Metanephros (tissue), 2 donors: ENCODE measurements around the gene SFTA2. TPM values are rescaled to one million over a fixed set of nuclear protein-coding genes. Genes with fewer than 3 reads are reported as not detected.

Source experiments
- small RNA-seq: library from RNA; depleted of rRNA; stranded (forward); fragments of <200 nt; gene quantifications from one replicate; pipeline ENCODE3, GENCODE V24; 2014; ENCODE audit warnings: low replicate concordance
- total RNA-seq: library from RNA; depleted of rRNA; stranded (reverse); fragments of >200 nt; gene quantifications from one replicate; pipeline ENCODE4 v1.2.3, GENCODE V29; 2014

The SFTA2 gene
- not detected for total RNA-seq

DNA sequence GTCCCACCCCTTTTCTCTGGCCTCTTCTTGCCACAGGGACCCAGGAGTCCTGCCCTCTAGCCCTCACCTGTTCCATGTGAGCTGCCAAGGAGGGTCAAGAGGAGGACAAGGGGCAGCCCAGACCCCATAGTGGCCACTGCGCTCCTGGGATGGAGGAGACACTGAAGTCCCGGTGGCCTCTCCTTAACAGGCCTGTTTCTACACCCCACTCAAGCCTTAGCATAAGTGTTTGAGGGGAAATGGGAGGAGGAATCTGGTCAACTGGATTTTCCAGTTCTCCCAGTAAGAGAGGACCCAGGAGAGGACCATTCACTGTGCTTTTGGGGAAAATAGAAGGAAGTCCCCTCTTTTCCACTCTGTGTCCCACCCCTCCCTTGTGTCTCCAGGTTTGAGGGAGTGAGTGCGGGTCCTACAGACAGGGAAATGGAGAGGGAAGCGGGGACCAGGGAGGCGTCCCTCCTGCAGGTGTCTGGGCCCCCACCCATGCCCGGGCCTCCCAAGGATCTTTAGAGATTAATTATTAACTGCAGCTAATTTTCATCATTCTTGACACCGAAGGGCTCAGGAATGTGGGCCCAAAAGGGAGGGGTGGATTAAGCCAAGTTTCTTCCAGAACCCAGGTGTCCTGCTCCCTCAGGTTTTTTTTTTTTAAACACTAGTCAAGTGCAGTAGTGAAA, at the start of gene SFTA2:
TSS of gene SFTA2 (minus strand) at position 202 of the 677 bp plus-strand sequence. CDS start at position 128, 74 bp downstream.

DNA sequence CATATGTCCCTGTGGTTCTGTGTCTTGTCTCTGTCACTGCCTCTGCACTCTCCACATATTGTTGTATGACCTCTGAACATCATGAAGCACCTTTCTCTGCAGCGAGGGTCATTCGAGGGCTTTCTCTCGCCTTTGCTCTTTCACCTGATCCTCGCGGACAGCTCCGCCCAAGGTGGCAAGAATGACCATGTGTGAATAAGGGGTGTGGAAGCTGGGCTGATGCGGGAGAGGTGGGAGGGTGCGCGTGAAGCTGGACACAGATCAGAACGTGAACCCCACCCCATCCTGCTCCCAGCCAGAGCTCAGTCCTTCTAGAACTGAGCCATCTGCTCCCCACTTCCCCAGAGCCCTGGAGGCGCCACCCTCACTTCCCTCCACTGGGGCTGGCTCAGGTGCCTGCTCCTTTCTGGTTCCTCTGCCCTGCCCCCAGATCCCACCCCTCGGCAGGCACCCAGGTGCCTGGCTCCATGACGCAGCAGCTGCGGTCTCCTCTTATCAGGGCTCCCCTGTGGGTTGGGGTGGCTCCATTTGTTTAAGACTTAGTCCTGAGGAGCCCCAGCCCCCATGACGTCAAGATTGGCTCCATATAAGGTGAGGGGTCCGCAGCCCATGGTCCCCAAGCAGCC, 8.5 kb upstream of the SFTA2 start, which contains the start of gene MUCL3:
TSS of gene MUCL3 (plus strand) at position 613 of the 626 bp plus-strand sequence. CDS start 27 bp downstream, outside the sequence.

DNA sequence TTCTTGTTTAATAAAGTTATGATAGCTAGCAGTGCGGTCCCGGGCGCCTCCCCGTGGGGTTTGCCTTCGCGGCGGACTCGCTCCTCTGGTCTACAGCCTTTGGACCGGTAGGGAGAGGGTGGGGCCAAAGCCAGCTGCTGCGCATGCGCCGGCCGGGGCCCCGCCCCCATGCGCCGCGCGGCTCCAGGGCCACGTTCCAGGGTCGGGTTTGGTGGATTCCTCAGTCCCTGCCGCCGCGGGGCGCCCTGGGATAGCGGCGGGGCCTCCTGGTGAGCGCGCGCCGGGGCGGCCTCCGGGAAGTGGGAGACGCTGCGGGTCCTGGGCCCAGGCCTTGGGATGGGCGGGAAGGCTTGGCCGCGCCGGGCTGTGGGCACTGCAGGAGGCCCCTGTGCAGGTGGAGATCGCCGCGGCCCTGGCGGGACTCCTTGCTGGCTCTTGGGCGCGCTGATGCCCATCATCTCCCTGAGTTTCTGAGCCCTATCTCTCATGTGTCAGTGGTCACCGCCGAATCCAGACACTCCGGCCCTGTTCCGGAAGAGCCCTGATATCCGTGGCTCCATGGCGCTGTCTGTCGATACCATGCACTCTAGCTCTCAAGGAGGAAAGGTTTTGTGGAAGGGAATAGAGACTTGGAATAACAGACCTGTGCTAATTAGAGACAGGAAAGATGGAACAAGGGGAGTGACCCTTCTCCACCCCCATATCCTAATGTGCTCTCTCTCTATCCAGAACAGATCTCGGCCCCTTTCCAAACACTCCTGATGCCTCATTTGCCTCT, 17.7 kb downstream of the SFTA2 start, which contains the start of gene VARS2:
TSS of gene VARS2 (plus strand) at position 163 of the 778 bp plus-strand sequence. CDS start at position 762, 599 bp downstream.

DNA sequence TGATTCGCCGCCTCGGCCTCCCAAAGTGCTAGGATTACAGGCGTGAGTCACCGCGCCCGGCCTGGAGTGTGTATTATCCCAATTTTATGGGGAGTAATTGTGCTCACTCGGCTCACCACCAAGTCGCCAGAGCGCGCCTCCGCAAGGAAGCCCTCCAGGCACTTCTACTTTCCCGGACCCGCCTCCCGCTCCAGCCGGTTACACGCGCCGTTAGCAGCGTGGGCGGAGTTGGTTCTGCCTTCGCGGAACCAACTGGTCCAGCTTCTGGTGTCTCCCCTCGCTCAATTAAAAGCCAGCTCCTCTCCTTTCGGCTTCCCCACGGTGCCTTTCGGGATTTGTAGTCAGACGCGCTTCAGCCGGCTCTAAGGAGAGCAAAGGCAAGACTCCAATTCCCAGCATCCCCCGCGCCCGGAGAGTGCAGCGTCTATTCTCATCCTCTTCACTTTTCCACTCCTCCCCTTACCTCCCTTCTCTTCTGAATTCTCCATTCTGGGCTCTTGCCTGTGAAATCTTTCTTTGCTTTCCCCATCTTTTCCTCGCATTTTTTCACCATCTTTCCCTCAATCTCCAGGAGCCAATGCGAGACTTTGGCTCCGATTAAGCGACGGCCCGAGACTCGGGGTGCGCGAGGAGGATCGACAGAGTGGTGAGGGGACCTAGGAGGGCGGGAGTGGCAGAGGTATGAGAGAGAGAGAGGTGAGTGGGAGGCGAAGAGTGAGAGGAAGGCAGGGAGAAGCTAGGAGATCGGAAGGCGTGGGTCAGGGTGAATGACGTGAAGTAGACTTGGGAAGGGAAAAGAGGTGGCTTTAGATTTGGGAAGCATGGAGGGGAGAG, 24.0 kb downstream of the SFTA2 start, which contains the start of gene GTF2H4:
TSS of gene GTF2H4 (plus strand) at position 450 of the 834 bp plus-strand sequence.

DNA sequence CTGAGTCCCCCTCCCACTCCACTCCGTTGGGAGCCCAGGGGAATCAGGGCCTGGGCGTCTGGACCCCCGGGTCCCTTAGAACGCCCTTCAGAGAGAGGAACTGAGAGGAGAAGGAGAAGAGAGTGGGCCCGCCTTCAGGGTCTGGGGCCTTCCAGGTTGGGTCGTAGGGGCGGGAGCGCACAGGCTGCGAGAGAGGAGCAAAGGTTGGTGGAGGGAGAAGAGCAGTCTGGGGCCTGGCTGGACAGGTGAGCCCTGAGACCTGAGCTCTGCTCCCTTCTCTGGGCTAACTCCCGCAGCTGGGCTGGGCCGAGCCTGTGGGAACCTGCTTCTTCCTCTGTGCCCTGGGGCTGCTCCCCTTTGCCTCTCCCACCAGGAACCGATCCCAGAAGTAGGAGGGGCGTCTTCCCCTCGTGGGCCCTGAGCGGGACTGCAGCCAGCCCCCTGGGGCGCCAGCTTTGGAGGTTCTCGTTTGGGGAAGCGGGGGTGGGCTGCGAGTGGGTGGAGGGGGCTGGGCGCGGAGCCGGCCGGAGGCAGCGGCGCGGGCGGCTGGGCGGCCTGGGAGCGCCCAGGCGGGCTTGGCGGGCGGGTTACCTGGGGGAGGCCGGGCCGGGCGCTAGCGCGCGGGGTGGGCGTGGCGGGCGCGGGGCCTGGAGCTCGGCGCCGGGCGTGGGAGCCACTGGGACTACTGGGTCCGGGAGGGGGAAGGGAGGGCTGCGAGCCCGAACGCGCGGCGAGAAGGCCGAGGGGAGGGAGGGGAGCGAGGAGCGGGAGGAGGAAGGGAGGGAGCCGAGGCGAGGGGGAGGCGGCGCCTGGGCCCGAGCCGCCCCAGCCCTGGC, 48.1 kb downstream of the SFTA2 start, which contains the start of gene DDR1:
TSS of gene DDR1 (plus strand) at position 835 of the 836 bp plus-strand sequence. CDS start 4,211 bp downstream, outside the sequence.

Small RNA genes lying within 50 kb of the gene (small RNA-seq; reads per million reads assigned to genes)
- gene RF00019: not detected

Other genes with a start within 250 kb of the SFTA2 start
- 30.1 TPM for gene PPP1R18, start 245.5 kb downstream of the SFTA2 start, total RNA-seq
- gene NRM, start 241.2 kb downstream of the SFTA2 start, total RNA-seq: 7.1 TPM
- 15.9 TPM for gene MDC1, start 214.9 kb downstream of the SFTA2 start, total RNA-seq
- 468 TPM for gene TUBB, start 211.8 kb downstream of the SFTA2 start, total RNA-seq
- gene FLOT1, start 189.5 kb downstream of the SFTA2 start, total RNA-seq: 60.8 TPM
- 13.2 TPM for gene IER3, start 187.6 kb downstream of the SFTA2 start, total RNA-seq
- 141 TPM for gene DDR1, start 47.7 kb downstream of the SFTA2 start, total RNA-seq
- gene GTF2H4, start 24.0 kb downstream of the SFTA2 start, total RNA-seq: 48.3 TPM
- gene VARS2, start 17.9 kb downstream of the SFTA2 start, total RNA-seq: 26.7 TPM
- gene MUCL3, start 8.8 kb upstream of the SFTA2 start, total RNA-seq: not detected
- gene MUC21, start 51.5 kb upstream of the SFTA2 start, total RNA-seq: not detected
- gene MUC22, start 78.3 kb upstream of the SFTA2 start, total RNA-seq: not detected
- gene C6orf15, start 180.4 kb upstream of the SFTA2 start, total RNA-seq: not detected
- 0.06 TPM for gene PSORS1C1, start 182.6 kb upstream of the SFTA2 start, total RNA-seq
- gene CDSN, start 188.3 kb upstream of the SFTA2 start, total RNA-seq: not detected
- 0.29 TPM for gene PSORS1C2, start 206.9 kb upstream of the SFTA2 start, total RNA-seq
- 27.2 TPM for gene CCHCR1, start 225.6 kb upstream of the SFTA2 start, total RNA-seq
- gene TCF19, start 226.4 kb upstream of the SFTA2 start, total RNA-seq: 16.8 TPM
- gene POU5F1, start 238.5 kb upstream of the SFTA2 start, total RNA-seq: 11.4 TPM